SU-DHL-6 (cell line): Measurements from ENCODE around the gene NRXN2.

Source experiments
- H2AFZ ChIP-seq: fragments of 200-600 bp; sonication (generic); 2 replicates; pipeline ENCODE4 v1.6.1; 2014; ENCODE audit warnings: low read depth, mild to moderate bottlenecking, moderate library complexity, mixed read lengths, antibody characterized with exemption, low read length; ENCODE audit not compliant: severe bottlenecking
- H3F3A ChIP-seq: fragments of 200-600 bp; shearing (Covaris generic); 2 replicates; pipeline ENCODE4 v1.6.0; 2016; ENCODE audit warnings: antibody characterized with exemption, mild to moderate bottlenecking; ENCODE audit not compliant: insufficient read depth
- H3K27ac ChIP-seq: fragments of 200-600 bp; sonication (generic); 2 replicates; pipeline ENCODE4 v1.5.1; 2016; ENCODE audit warnings: low read depth, mild to moderate bottlenecking, low read length, moderate library complexity, mixed read lengths
- H3K27me3 ChIP-seq: fragments of 200-600 bp; sonication (generic), shearing (Covaris generic); 2 replicates; pipeline ENCODE4 v1.6.0; 2014; ENCODE audit warnings: mild to moderate bottlenecking, low read length
- H3K36me3 ChIP-seq: fragments of 200-600 bp; sonication (generic); 2 replicates; pipeline ENCODE4 v1.6.1; 2014; ENCODE audit warnings: mild to moderate bottlenecking, low read length, mixed read lengths
- H3K4me2 ChIP-seq: fragments of 300-600, 200-600 bp; shearing (Covaris generic), sonication (generic); 2 replicates; pipeline ENCODE4 v1.6.0; 2014; ENCODE audit warnings: low read length, low read depth, mild to moderate bottlenecking; ENCODE audit not compliant: poor library complexity, severe bottlenecking
- H3K4me3 ChIP-seq: fragments of 200-600 bp; sonication (generic); 2 replicates; pipeline ENCODE4 v1.5.1; 2014; ENCODE audit warnings: antibody characterized with exemption, low read length, mild to moderate bottlenecking, mixed read lengths; ENCODE audit not compliant: insufficient read depth, poor library complexity, severe bottlenecking
- H3K79me2 ChIP-seq: fragments of 200-600 bp; sonication (generic); 2 replicates; pipeline ENCODE4 v1.6.1; 2014; ENCODE audit warnings: mild to moderate bottlenecking, low read length, moderate library complexity; ENCODE audit not compliant: insufficient read depth
- H3K9ac ChIP-seq: fragments of 200-600 bp; sonication (generic); 2 replicates; pipeline ENCODE4 v1.7.0; 2014; ENCODE audit warnings: mild to moderate bottlenecking, low read length
- H3K9me2 ChIP-seq: fragments of 200-600 bp; sonication (generic); replicated peaks from 2 replicates; pipeline ENCODE4 v1.6.1; 2014; ENCODE audit warnings: low read length; ENCODE audit not compliant: insufficient read depth
- H3K9me3 ChIP-seq: fragments of 200-600 bp; sonication (generic); 2 replicates; pipeline ENCODE4 v1.6.1; 2014; ENCODE audit warnings: low read length, mixed read lengths; ENCODE audit not compliant: insufficient read depth
- H4K20me1 ChIP-seq: fragments of 200-600 bp; sonication (generic); 2 replicates; pipeline ENCODE4 v1.6.1; 2014; ENCODE audit warnings: low read depth, mild to moderate bottlenecking, antibody characterized with exemption, low read length, moderate library complexity, mixed read lengths
- EZH2phosphoT487 ChIP-seq: fragments of 200-600 bp; sonication (generic), shearing (Covaris generic); conservative IDR thresholded peaks from 2 replicates; pipeline ENCODE4 v1.6.1; 2018; ENCODE audit warnings: mild to moderate bottlenecking, antibody characterized with exemption, low read length, moderate library complexity, mixed read lengths
- TF ChIP-seq, protein P1 (sequence below): fragments of 200-600 bp; sonication (generic); IDR thresholded peaks from one replicate; pipeline ENCODE4 v1.5.1; 2017; ENCODE audit warnings: antibody characterized with exemption, mild to moderate bottlenecking, low read length, moderate library complexity; ENCODE audit not compliant: insufficient read depth, poor library complexity, severe bottlenecking

NRXN2 gene

DNA sequence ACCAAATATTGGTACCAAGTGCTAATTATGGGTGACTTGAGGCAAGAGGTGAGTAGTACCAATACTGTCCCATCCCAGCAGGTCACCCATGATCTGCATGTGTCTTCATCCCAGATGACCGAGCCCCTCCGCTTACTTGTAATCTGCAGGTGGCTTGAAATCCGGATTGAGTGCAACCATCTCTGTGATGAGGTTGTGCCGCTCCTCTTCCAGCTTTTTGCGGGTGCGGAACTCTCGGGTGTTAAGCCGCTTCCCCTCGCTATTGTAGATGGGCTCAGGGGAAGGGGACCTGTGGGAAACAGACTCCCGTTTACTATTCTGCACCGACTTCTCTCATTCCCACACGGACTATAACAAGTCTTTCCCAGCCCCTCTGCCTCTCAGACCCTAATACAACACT is 47.1 kb upstream of the NRXN2 start:
- Histone ChIP-seq H3K27ac (no peak overlapping the region), H4K20me1 (peaks cover 54% of the 10 kb centered on the region), H3F3A (peaks cover 62% of the 10 kb centered on the region), H3K27me3 (no peaks in the 10 kb centered on the region), H3K79me2 (peaks cover 41% of the 10 kb centered on the region), H3K36me3 (peaks cover 74% of the 10 kb centered on the region), H3K9ac (no peak overlapping the region), H3K4me2 (no peak overlapping the region), H2AFZ (no peak overlapping the region), H3K9me3 (no peaks in the 10 kb centered on the region), H3K4me3 (no peak overlapping the region), H3K9me2 (no peaks in the 10 kb centered on the region)
- TF ChIP-seq, protein P1, sequence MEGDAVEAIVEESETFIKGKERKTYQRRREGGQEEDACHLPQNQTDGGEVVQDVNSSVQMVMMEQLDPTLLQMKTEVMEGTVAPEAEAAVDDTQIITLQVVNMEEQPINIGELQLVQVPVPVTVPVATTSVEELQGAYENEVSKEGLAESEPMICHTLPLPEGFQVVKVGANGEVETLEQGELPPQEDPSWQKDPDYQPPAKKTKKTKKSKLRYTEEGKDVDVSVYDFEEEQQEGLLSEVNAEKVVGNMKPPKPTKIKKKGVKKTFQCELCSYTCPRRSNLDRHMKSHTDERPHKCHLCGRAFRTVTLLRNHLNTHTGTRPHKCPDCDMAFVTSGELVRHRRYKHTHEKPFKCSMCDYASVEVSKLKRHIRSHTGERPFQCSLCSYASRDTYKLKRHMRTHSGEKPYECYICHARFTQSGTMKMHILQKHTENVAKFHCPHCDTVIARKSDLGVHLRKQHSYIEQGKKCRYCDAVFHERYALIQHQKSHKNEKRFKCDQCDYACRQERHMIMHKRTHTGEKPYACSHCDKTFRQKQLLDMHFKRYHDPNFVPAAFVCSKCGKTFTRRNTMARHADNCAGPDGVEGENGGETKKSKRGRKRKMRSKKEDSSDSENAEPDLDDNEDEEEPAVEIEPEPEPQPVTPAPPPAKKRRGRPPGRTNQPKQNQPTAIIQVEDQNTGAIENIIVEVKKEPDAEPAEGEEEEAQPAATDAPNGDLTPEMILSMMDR, result no peak
- TF ChIP-seq EZH2phosphoT487, result no peak

DNA sequence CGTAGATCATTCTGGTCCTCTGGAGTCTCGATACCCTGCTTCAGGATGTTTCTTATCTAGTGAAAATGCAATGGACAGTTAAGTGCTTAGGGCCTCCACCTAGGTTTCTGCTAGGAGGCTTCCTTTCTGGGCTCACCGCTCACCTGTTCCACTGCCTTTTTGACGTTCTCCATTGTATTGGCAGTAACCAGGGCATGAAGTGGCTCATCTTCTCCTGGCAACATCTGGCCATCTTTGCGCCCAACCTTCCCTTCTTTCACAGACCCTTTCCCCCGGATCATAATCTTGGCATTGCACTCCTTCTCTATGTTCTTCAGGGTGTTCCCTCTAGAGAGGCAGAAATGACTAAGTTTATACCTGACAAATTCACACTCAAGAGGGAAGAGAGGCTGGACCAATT is 46.3 kb upstream of the NRXN2 start:
- H3K9ac ChIP-seq, result no peak overlapping the region
- peaks cover 48% of the 10 kb centered on the region for H4K20me1 ChIP-seq
- H3K79me2 ChIP-seq, result peaks cover 33% of the 10 kb centered on the region
- H2AFZ ChIP-seq, result no peak overlapping the region
- no peak overlapping the region for H3K27ac ChIP-seq
- no peak overlapping the region for H3K4me2 ChIP-seq
- H3K36me3 ChIP-seq, result peaks cover 76% of the 10 kb centered on the region
- TF ChIP-seq, protein P1, result no peak
- no peak for TF ChIP-seq EZH2phosphoT487
- peaks cover 67% of the 10 kb centered on the region for H3F3A ChIP-seq
- H3K27me3 ChIP-seq, result no peaks in the 10 kb centered on the region
- H3K4me3 ChIP-seq, result no peak overlapping the region
- H3K9me3 ChIP-seq, result no peaks in the 10 kb centered on the region
- no peaks in the 10 kb centered on the region for H3K9me2 ChIP-seq

DNA sequence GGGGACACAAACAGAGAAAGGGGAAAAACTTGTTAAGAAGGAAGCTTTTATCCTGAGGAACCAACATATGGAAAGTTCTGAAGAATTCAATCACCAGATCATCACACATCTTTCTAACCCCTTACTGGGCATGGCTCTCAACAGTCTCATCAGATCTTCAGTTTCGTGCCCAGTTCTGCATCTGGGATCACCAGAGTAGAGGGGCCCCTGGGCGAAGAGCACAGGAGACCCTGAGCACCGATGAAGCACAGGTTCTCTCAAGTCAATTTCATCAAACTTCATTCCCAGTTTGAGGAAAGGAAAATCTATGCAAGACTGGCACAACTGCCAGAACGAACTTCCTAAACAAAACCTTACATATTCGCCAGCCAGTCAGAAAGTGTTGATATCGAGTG is 45.3 kb upstream of the NRXN2 start:
- no peak overlapping the region for H3K4me3 ChIP-seq
- no peak overlapping the region for H3K4me2 ChIP-seq
- H3F3A ChIP-seq, result peaks cover 71% of the 10 kb centered on the region
- no peak overlapping the region for H3K9ac ChIP-seq
- peaks cover 23% of the 10 kb centered on the region for H3K79me2 ChIP-seq
- H3K36me3 ChIP-seq, result peaks cover 66% of the 10 kb centered on the region
- TF ChIP-seq, protein P1, result no peak
- no peak for TF ChIP-seq EZH2phosphoT487
- no peaks in the 10 kb centered on the region for H3K9me2 ChIP-seq
- H4K20me1 ChIP-seq, result peaks cover 39% of the 10 kb centered on the region
- no peaks in the 10 kb centered on the region for H3K27me3 ChIP-seq
- no peak overlapping the region for H2AFZ ChIP-seq
- no peaks in the 10 kb centered on the region for H3K9me3 ChIP-seq
- H3K27ac ChIP-seq, result no peak overlapping the region
